HepG2 (cell line): Measurements from ENCODE around the gene TSPAN12. TPM values are rescaled to one million over a fixed set of nuclear protein-coding genes. Genes with fewer than 3 reads are reported as not detected.

Experiments used
- ATAC-seq: fragments of 200-7000 bp; cut with Tn5 transposase; 3 replicates; pipeline ENCODE4 v1.9.1; 2020; ENCODE audit warnings: mild to moderate bottlenecking, moderate library complexity
- BruUV-seq: library from RNA; stranded (reverse); fragments of 400-500 nt; replicated peaks from 2 replicates; lab custom pipeline; 2021; lab: Mats Ljungman, UMichigan
- CTCF ChIA-PET: fragments of 300-600 bp; formaldehyde crosslinking; extraction: SDS; loops from one replicate; lab custom pipeline; 2021; ENCODE audit warnings: low total read pairs, inconsistent platforms, low intra/inter-chr PET ratio; lab: Yijun Ruan, JAX
- POLR2A ChIA-PET: fragments of 350-600 bp; sonication (Branson Sonifier 250); formaldehyde crosslinking; loops from one replicate; lab custom pipeline; 2020; ENCODE audit warnings: antibody characterized with exemption, inconsistent platforms; lab: Yijun Ruan, JAX
- DNase-seq: peaks from one replicate; pipeline ENCODE4 v3.0.0-alpha.2; 2015; ENCODE audit warnings: low spot score
- FAIRE-seq: peaks from 3 replicates; lab custom pipeline; 2011; peaks lifted over from hg19 to GRCh38; lab: Jason Lieb, UNC
- H2AFZ ChIP-seq: one replicate; pipeline ENCODE4 v1.6.1; 2011; ENCODE audit warnings: low read length, inconsistent platforms
- H3K27ac ChIP-seq: fragments of 300-600 bp; 3 replicates; pipeline ENCODE4 v1.8.0; 2011; ENCODE audit warnings: mixed run types, mild to moderate bottlenecking, mixed read lengths, low read length, inconsistent platforms; ENCODE audit not compliant: insufficient read depth; ENCODE audit errors: extremely low read length
- H3K27me3 ChIP-seq, 2 experiments: fragments of 200-600 bp in 1 of 2; 2 replicates in 1 of 2; 3 replicates in 1 of 2; pipeline versions ENCODE4 v1.6.0 to v1.8.0; 2011; ENCODE audit warnings: low read length in 2 of 2, mild to moderate bottlenecking in 2 of 2, moderate library complexity in 2 of 2, inconsistent platforms in 1 of 2; ENCODE audit not compliant: insufficient read depth in 2 of 2, control insufficient read depth in 1 of 2
- H3K36me3 ChIP-seq, 2 experiments: fragments of 200-600 bp in 1 of 2; replicated peaks in 1 of 2; 2 replicates in 1 of 2; 3 replicates in 1 of 2; pipeline versions ENCODE4 v1.5.1 to v1.8.0; 2011; ENCODE audit warnings: low read length in 2 of 2, inconsistent platforms in 1 of 2; ENCODE audit not compliant: insufficient read depth in 2 of 2, control insufficient read depth in 1 of 2
- H3K4me1 ChIP-seq: 2 replicates; pipeline ENCODE4 v1.5.1; 2012; ENCODE audit warnings: low read length, inconsistent platforms; ENCODE audit not compliant: insufficient read depth
- H3K4me2 ChIP-seq: 2 replicates; pipeline ENCODE4 v1.6.0; 2011; ENCODE audit warnings: low read depth, low read length, inconsistent platforms
- H3K4me3 ChIP-seq, 3 experiments: fragments of 200-600 bp in 1 of 3; sonication (generic), shearing (Covaris generic) in 1 of 3; replicated peaks in 1 of 3; 2 replicates each; pipeline ENCODE4 v1.5.1; 2011 to 2016; ENCODE audit warnings: low read length in 3 of 3, inconsistent platforms in 2 of 3, low read depth in 2 of 3, mild to moderate bottlenecking in 2 of 3, control low read depth in 1 of 3, mixed read lengths in 1 of 3; ENCODE audit not compliant: insufficient read depth in 1 of 3
- H3K79me2 ChIP-seq: one replicate; pipeline ENCODE4 v1.6.1; 2011; ENCODE audit warnings: low read length, inconsistent platforms; ENCODE audit not compliant: insufficient read depth
- H3K9ac ChIP-seq: 2 replicates; pipeline ENCODE4 v1.6.0; 2011; ENCODE audit warnings: mild to moderate bottlenecking, low read depth, low read length, inconsistent platforms; ENCODE audit not compliant: insufficient read depth
- H3K9me3 ChIP-seq: 2 replicates; pipeline ENCODE4 v1.5.1; 2012; ENCODE audit warnings: mild to moderate bottlenecking, low read length
- H4K20me1 ChIP-seq: 2 replicates; pipeline ENCODE4 v1.6.0; 2011; ENCODE audit warnings: inconsistent platforms, mild to moderate bottlenecking, low read length, moderate library complexity; ENCODE audit not compliant: insufficient read depth
- ELF3 ChIP-seq: IDR thresholded peaks from 2 replicates; pipeline ENCODE4 v1.6.1; 2016; ENCODE audit warnings: missing genetic modification reagents, missing compliant biosample characterization
- MATR3 ChIP-seq: sonication (generic); formaldehyde crosslinking; IDR thresholded peaks from 2 replicates; pipeline ENCODE4 v1.4.0; 2020; ENCODE audit warnings: missing genetic modification reagents
- NCOA2 ChIP-seq: sonication (generic); formaldehyde crosslinking; IDR thresholded peaks from 2 replicates; pipeline ENCODE4 v1.8.0; 2022; ENCODE audit warnings: inconsistent platforms
- RAD51 ChIP-seq: fragments of 450-650 bp; IDR thresholded peaks from 2 replicates; pipeline ENCODE4 v1.6.1; 2016; ENCODE audit warnings: borderline replicate concordance
- SIX1 ChIP-seq: sonication (generic); formaldehyde crosslinking; IDR thresholded peaks from 2 replicates; pipeline ENCODE4 v1.4.0; 2020; ENCODE audit warnings: missing genetic modification reagents, borderline replicate concordance
- SP4 ChIP-seq: sonication (generic); formaldehyde crosslinking; IDR thresholded peaks from 2 replicates; pipeline ENCODE4 v1.8.1; 2023; ENCODE audit warnings: mild to moderate bottlenecking, missing genetic modification reagents
- TEF ChIP-seq: sonication (generic); formaldehyde crosslinking; IDR thresholded peaks from 2 replicates; pipeline ENCODE4 v1.5.0; 2020; ENCODE audit warnings: missing genetic modification reagents
- TGIF2 ChIP-seq: IDR thresholded peaks from 2 replicates; pipeline ENCODE4 v1.6.1; 2016; ENCODE audit warnings: control low read depth, missing compliant biosample characterization
- ZFP36 ChIP-seq: fragments of 150-350 bp; IDR thresholded peaks from 2 replicates; pipeline ENCODE4 v1.6.1; 2018; ENCODE audit warnings: borderline replicate concordance, low read length, low read depth; ENCODE audit not compliant: partially characterized antibody
- ZNF260 ChIP-seq: sonication (generic); formaldehyde crosslinking; IDR thresholded peaks from 2 replicates; pipeline ENCODE4 v1.4.0; 2020; ENCODE audit warnings: missing genetic modification reagents, low read depth, mild to moderate bottlenecking, borderline replicate concordance
- ZNF362 ChIP-seq: sonication (generic); formaldehyde crosslinking; IDR thresholded peaks from 2 replicates; pipeline ENCODE4 v1.4.0; 2020; ENCODE audit warnings: missing genetic modification reagents, mild to moderate bottlenecking, borderline replicate concordance
- ZNF512B ChIP-seq: sonication (generic); formaldehyde crosslinking; IDR thresholded peaks from 2 replicates; pipeline ENCODE4 v1.5.1; 2020; ENCODE audit warnings: missing genetic modification reagents, mild to moderate bottlenecking, borderline replicate concordance
- ZNF7 ChIP-seq: IDR thresholded peaks from 2 replicates; pipeline ENCODE4 v1.6.1; 2016; ENCODE audit warnings: missing biosample characterization, missing genetic modification reagents
- ZNF841 ChIP-seq: sonication (generic); formaldehyde crosslinking; IDR thresholded peaks from 2 replicates; pipeline ENCODE4 v1.8.1; 2023; ENCODE audit warnings: missing genetic modification reagents, borderline replicate concordance
- ZSCAN31 ChIP-seq: sonication (generic); formaldehyde crosslinking; IDR thresholded peaks from 2 replicates; pipeline ENCODE4 v1.5.0; 2020; ENCODE audit warnings: low read depth, mild to moderate bottlenecking, missing genetic modification reagents
- WGBS: methylation state at CpG from one replicate; pipeline ENCODE4 v1.1.6; 2017; ENCODE audit warnings: low lambda C conversion rate; 5-methylcytosine and 5-hydroxymethylcytosine counted together
- in situ Hi-C: cut with HindIII; loops from 2 replicates; pipeline ENCODE4 v1.10.0; 2017; ENCODE audit warnings: low pct_unique_long_range_greater_than_20kb; ENCODE audit not compliant: extremely low pct_ligation_motif_present
- intact Hi-C: fragments of 100-400 bp; cut with micrococcal nuclease; formaldehyde crosslinking; loops from one replicate; pipeline ENCODE4 v1.10.0; 2022; ENCODE audit not compliant: unreplicated experiment
- polyA plus RNA-seq, 8 experiments: library from polyadenylated mRNA; depleted of rRNA in 3 of 8; stranded (reverse) in 7 of 8; unstranded in 1 of 8; fragments of >200 nt; fragmentation: Illumina TruSeq in 4 of 8; extraction: Trizol in 4 of 8; gene quantifications; 2 replicates each; pipeline versions ENCODE4 v1.2.1 to v1.2.3, GENCODE V29; 2011 to 2016; ENCODE audit warnings: low read depth in 4 of 8, missing spikeins in 1 of 8, mixed read lengths in 1 of 8; ENCODE audit not compliant: insufficient read depth in 1 of 8
- total RNA-seq, 5 experiments: library from RNA; depleted of rRNA; stranded (reverse); fragments of >200 nt; fragmentation: Illumina TruSeq; extraction: Trizol; gene quantifications; 2 replicates each; pipeline ENCODE4 v1.2.3, GENCODE V29; 2016; ENCODE audit warnings: low read depth in 1 of 5
- TF ChIP-seq, protein P1 (sequence below): sonication (generic); formaldehyde crosslinking; IDR thresholded peaks from 2 replicates; pipeline ENCODE4 v1.4.0; 2020; ENCODE audit warnings: missing genetic modification reagents

Gene TSPAN12
- total and polyA plus RNA-seq, 2 of the 13 experiments (the other 11 are each of a cell fraction or from before 2014, with no cell fraction given), result 0.48 to 0.95 TPM

DNA sequence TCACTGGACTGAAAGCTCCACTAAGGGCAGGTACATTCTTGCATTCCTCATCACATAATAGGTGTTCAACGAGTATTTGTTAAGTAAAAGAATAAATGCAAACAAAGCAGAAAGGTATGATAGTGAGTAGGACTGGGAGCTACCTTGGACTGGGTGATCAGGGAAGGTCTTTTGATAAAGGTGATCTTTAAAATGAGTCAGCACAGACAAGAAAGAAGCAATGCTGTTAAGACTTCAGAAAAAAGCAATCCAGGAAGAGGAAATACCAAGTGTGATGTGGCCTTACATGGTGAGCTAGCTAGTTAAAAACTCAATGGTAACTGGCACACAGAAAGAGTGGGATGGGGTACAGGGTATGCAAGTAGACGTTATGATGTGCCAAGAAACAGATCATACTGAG lies 40.1 kb downstream of the TSPAN12 start (continued):
- TF ChIP-seq RAD51 (no peak), TGIF2 (CRISPR knock-in tag) (no peak)
- TF ChIP-seq, all 625 proteins: peak for 0

GRCh38 chr7:120814253-120814939 lies 43.5 kb downstream of the TSPAN12 start:
- ATAC-seq, result no peak
- TF ChIP-seq ZNF260 (CRISPR knock-in tag) (no peak), MATR3 (CRISPR knock-in tag) (no peak), ZNF362 (CRISPR knock-in tag) (no peak), TEF (CRISPR knock-in tag) (no peak), ELF3 (CRISPR knock-in tag) (no peak), ZSCAN31 (CRISPR knock-in tag) (no peak), ZNF7 (no peak), ZNF512B (no peak), SIX1 (CRISPR knock-in tag) (no peak), SP4 (CRISPR knock-in tag) (no peak), NCOA2 (CRISPR knock-in tag) (no peak), ZFP36 (no peak), ZNF841 (CRISPR knock-in tag) (no peak)
- TF ChIP-seq, protein P1, sequence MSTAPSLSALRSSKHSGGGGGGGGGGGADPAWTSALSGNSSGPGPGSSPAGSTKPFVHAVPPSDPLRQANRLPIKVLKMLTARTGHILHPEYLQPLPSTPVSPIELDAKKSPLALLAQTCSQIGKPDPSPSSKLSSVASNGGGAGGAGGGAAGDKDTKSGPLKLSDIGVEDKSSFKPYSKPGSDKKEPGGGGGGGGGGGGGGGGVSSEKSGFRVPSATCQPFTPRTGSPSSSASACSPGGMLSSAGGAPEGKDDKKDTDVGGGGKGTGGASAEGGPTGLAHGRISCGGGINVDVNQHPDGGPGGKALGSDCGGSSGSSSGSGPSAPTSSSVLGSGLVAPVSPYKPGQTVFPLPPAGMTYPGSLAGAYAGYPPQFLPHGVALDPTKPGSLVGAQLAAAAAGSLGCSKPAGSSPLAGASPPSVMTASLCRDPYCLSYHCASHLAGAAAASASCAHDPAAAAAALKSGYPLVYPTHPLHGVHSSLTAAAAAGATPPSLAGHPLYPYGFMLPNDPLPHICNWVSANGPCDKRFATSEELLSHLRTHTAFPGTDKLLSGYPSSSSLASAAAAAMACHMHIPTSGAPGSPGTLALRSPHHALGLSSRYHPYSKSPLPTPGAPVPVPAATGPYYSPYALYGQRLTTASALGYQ (CRISPR knock-in tag), result no peak

More at GRCh38 chr7:120814253-120814939, 43.5 kb downstream of the TSPAN12 start:
- Histone ChIP-seq H3K27me3 (no peaks in the 10 kb centered on the region; a peak in 1 of 5 replicates), H3K4me3 (no peak overlapping the region), H3K9ac (no peak overlapping the region), H2AFZ (no peak overlapping the region), H4K20me1 (no peaks in the 10 kb centered on the region), H3K4me2 (no peak overlapping the region), H3K27ac (no peak overlapping the region), H3K79me2 (no peaks in the 10 kb centered on the region), H3K9me3 (no peaks in the 10 kb centered on the region), H3K4me1 (no peaks in the 10 kb centered on the region), H3K36me3 (no peaks in the 10 kb centered on the region)
- in situ Hi-C loops, result no loop called here
- no peak for FAIRE-seq
- 32% methylated on average over 6 of the region's 6 CpGs for WGBS
- ChIA-PET CTCF (no interaction called here), POLR2A (no interaction called here)
- intact Hi-C loops, result no loop called here
- DNase-seq, result no peak
- BruUV-seq, result no TSS peak
